Measurements from ENCODE around the gene ROBO2.

The ROBO2 gene

DNA sequence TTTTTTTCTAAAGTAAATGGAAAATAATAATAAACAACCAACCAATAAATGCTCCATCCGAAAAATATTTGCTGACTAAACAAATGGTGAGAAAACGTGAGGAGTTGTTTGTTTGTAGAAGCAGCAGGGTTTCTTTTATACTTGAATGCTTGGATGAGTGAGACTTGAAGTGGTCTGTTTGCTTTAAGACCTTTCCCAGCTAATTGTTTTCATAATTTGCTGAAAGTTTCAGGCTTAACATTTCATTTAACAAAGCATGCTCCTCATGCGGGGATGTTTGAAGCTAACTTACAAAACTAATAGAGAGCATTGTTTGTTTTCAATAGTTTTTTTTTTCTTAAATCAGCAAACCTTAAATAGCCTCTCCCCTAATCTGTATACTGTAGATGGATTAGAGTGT lies 484.6 kb downstream of the ROBO2 start:
- DNase-seq: no peak

GRCh38 chr3:77524946-77525682 lies 485.2 kb downstream of the ROBO2 start:
- DNase-seq: no peak

DNA sequence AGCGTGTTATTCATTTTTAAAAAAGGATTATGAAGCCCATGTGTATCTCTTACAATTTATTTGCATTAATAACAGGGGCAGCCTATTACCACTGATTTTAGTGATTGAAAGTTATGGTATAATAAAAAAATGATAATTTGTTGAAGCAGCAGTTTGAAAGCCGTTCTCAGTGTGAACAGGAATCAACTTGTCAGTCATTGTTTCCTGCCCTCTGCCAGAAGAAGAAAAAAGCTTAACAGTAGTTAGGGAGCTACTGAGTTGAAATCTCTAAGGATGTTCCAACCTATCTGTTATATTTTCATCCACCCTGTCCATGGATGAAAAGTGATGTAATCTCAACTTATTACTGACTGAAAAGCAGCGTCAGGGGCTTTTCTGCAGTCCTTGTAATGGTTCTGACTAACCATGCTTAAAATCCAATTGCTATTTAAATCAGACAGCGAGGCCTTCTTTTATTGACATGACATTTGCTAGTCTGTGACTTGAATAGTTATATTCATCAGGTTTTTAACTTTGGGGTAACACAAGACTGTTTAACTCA lies 486.7 kb downstream of the ROBO2 start:
- DNase-seq: no peak

DNA sequence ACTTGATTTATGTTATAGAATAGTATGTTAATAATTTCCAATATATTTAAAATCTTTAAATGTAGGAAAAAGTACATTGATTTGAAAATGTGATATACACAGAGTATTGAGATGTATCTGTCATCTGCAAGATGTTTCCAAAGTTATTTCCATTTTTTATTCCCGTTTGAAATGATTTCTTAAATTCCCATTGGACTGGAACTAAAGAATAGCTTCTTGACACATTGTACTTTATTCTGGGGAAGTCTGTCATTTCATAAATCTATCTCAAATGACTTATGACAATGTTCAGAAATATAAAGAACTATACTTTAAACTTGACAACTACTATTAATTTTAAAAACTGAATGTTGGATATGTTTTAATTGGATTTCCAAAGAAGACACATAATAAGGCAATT lies 489.6 kb downstream of the ROBO2 start:
- no peak for DNase-seq

- DNase-seq: no peak
These were observed 491.0 kb downstream of the ROBO2 start for GRCh38 chr3:77530870-77531269.

- no peak for DNase-seq
These were observed 495.2 kb downstream of the ROBO2 start for GRCh38 chr3:77535116-77535515.

DNA sequence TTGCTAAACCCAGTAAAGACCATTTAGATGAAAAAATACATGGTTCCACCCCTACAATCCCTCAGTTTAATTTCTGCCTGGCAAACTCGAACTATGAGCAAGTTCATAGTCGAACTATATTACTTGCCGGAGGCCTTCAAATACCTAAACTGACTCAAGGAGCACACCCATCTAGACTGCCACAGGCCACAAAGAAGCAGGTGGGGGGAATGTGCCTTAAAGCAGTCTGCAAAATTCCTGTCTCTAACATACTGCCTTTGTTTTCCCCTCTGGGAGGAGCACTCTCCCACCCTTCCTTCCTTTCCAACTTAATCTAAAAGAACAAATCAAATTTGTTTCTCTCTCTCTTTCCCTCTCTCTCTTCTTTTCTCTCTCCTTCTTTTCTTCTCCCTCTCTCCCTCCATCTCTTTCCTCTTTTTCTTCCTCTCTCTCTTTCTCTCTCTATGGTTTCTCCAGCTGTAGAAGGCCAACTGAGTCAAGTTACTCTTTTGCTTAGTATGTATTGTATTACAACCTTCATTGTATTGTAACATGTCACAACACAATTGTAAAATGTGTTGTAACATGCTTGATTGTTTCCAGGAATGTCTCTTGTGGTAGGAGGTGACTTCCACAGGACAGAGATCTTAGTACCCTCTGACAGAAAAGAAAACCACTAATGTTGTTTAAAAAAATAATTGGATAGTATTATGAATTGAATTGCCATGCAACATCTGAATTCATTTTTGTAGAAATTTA lies 496.3 kb downstream of the ROBO2 start:
- no peak for DNase-seq

GRCh38 chr3:77539014-77539413 lies 499.1 kb downstream of the ROBO2 start:
- no peak for DNase-seq

GRCh38 chr3:77539677-77540076 lies 499.8 kb downstream of the ROBO2 start:
- no peak for DNase-seq

GRCh38 chr3:77541203-77541922 lies 501.5 kb downstream of the ROBO2 start:
- DNase-seq: no peak

- no peak for DNase-seq
These were observed 506.3 kb downstream of the ROBO2 start for GRCh38 chr3:77546246-77546645.

DNA sequence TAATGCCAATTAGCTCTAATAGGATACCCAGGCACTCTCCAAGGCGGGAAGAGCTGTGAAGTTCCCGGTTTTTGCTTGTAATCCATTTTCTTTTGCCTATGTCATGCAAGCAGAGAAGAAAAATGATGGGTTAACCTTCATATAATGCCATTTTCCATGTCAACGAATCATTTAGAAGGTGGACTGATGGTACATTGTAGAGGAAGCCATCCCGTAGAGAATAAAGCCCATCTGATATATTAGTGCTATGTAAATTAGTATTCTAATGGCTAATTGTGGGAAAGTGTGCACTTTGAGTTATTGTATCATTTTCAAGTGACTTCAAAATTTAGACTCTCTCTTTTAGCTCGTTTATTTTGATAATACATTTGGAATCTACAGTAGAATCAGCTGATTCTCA lies 509.1 kb downstream of the ROBO2 start:
- DNase-seq: no peak

DNA sequence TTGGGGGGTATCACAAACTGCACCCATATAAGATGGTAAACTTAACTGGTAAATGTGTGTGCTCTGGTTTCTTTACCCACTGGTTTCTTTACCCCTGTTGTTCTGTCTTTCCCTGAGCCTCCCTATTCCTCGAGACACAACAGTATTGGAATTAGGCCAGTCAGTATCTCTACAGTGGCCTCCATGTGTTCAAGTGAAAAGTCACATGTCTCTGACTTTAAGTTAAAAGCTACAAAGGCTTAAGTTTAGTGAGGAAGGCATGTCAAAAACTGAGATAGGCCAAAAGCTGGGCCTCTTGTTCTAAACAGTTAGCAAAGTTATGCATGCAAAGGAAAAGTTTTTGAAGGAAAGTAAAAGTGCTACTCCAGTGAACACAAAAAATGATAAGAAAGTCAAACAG lies 513.3 kb downstream of the ROBO2 start:
- DNase-seq: no peak

DNA sequence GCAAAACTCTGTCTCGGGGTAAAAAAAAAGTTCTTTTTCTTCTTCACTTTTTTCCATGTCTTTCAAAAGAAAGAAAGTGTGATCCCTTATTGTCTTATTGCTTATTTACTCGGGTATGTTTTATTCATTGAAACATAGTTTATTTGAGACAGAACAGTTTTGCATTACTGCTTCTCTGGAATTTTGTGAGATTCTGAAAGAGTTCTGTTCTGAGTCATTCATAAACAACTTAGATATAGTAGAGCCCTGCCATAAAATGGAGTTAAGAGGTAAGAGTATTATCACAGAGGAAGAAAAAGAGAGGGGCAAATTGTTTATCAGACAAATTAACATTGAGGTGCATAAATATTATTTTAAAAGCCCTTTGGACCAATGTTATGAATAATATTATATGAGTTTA lies 522.2 kb downstream of the ROBO2 start:
- DNase-seq: no peak

GRCh38 chr3:77563012-77563411 lies 523.1 kb downstream of the ROBO2 start:
- no peak for DNase-seq

- DNase-seq: no peak
These were observed 526.2 kb downstream of the ROBO2 start for GRCh38 chr3:77566055-77566454.

- no peak for DNase-seq
These were observed 532.2 kb downstream of the ROBO2 start for GRCh38 chr3:77571971-77572715.

DNA sequence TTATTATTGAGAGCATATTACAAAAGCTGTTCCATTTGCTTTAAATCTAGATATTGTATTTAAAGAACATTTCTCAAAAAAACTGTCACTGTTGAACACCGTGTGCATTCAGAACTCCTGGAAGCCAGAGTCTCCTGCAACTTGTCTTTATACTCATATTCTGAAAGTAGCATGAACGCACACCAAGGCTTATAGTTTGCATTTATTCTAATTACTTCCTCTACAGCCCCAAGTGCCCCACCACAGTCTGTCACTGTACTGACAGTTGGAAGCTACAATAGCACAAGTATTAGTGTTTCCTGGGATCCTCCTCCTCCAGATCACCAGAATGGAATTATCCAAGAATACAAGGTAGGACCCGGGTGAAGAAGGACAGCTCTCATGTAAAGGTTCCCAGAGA lies 537.4 kb downstream of the ROBO2 start:
- DNase-seq: no peak

DNA sequence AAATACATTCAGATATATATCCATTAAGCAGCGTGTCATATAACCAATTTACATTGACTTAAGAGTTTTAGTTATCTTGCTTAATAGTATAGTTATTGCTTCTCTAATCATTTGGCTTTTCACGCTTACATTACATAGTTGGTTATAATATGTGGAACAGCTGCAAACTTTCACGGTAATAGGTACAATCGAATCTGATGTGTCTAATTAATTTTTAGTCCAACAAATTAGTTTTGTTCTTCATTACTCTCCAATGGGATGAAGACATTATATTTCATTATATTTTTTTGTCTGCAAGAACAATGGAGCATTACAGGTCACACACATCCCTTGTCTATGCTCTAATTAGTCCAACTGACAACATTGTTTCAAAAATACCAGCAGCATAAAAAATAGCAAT lies 546.3 kb downstream of the ROBO2 start:
- DNase-seq: no peak

GRCh38 chr3:77588863-77589262 lies 549.0 kb downstream of the ROBO2 start:
- DNase-seq: no peak

DNA sequence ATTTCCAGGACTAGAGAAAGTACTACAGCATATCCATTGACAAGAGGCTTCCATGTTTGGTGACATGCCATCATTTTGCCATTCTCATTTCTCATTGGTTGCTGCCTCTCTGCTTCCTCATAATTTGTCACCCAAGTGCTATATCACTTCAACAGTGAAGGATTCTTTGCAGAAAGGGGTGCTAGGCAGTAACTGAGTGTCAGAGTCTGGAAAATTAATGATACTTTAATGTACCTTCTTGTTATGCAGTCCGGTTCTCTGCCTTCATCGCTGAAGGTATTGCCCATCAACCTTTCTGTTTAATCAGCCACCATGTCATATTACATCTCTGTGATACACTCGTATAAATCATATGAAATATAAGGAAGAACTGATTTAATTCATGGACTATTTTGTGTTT lies 550.3 kb downstream of the ROBO2 start:
- DNase-seq: no peak

GRCh38 chr3:77595371-77595870 lies 555.5 kb downstream of the ROBO2 start:
- no peak for DNase-seq

DNA sequence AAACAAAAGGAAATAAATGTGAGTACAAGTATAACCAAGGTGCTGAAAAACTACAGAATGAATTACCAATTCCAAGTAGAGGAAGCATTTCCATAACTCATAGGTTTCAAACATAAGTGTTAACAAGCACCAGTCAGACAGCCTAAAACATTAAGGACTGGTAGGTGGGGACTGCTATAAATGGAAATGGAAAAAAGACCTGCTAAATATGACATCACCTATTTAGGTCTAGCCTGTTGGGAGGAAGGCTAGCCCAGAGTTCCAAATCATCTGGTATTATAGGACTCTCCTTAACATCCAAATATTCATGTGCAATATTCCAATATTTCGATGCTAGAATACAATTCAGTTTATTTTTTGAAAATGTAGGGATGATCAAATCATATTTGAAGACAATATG lies 560.0 kb downstream of the ROBO2 start:
- DNase-seq: no peak
